ENCODE results near the gene TSEN34.

DNA sequence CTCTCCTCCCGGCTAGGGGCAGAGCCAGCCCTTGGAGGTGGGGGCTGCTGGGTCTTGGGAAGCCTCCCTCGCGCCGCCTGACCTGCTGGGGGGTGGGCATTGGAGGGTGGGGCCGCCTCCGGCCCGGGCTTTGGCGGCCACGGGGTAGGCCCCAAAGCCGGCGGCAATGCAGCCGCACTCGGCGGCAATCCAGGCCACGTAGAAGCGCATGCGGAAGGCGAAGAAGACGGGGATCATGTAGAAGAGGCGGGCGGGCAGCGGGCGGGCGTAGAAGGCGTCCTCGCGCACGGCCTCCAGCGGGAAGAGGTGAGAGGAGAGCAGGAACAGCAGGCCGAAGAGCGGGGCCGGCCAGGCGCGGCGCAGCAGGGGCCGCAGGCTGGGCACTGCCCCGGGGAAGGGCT is 10.4 kb upstream of the TSEN34 start:
- TF ChIP-seq POLR2A (IDR thresholded peaks at IDR 0.05; ENCODE audit: low read length) (no peak), GATA1 (IDR thresholded peaks at IDR 0.05; ENCODE audit: low read depth, low read length) (no peak)

Data from erythroblast (primary cell).